Stimulated activated naive CD8-positive, alpha-beta T cell treated with anti-CD3 and anti-CD28 coated beads, Interleukin-15, amount 100 ng/mL, for 72 hours (primary cell): ENCODE measurements around the gene C2orf76.
A peak's percentile ranks its signal among the peaks of the same experiment; 100 is the strongest.

Experiments used
- ATAC-seq: fragments of 150-1000 bp; cut with Tn5 transposase; 2 replicates; pipeline ENCODE4 v1.10.0; 2021; ENCODE audit warnings: mild to moderate bottlenecking, moderate library complexity
- DNase-seq, 2 donors: peaks; one replicate each; pipeline ENCODE4 v3.0.0; 2021 to 2022
- H3K27ac Mint-ChIP-seq, 2 donors: one replicate each; pipeline ENCODE4 v1.8.0; 2022; ENCODE audit warnings: mild to moderate bottlenecking in 2 of 2, mixed read lengths in 2 of 2, moderate library complexity in 2 of 2
- H3K27me3 Mint-ChIP-seq: one replicate; pipeline ENCODE4 v1.8.0; 2022; ENCODE audit warnings: mixed read lengths
- H3K4me1 Mint-ChIP-seq: one replicate; pipeline ENCODE4 v1.8.0; 2022; ENCODE audit warnings: mild to moderate bottlenecking, mixed read lengths
- H3K4me3 Mint-ChIP-seq, 2 donors: one replicate each; pipeline ENCODE4 v1.8.0; 2022; ENCODE audit warnings: mild to moderate bottlenecking in 2 of 2, mixed read lengths in 2 of 2, moderate library complexity in 1 of 2
- H3K9me3 Mint-ChIP-seq, 2 donors: one replicate each; pipeline ENCODE4 v1.8.0; 2022; ENCODE audit warnings: mixed read lengths in 2 of 2

C2orf76 gene

DNA sequence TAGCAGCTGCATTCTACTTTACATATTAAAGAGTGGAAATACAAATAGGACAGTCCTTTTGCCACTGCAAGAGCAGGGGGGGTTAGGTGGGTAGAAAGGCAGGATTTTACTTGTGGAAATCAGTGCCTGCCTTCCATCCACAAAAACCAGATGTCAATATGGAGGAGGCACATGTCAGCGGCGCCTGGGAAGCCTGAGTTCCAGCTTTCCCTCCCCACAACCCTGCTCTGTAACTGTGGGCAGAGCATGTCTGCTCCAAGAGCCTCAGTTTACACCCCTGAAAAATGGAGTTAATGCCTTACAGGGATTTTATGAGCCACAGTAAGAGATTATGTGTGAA lies 110.1 kb downstream of the C2orf76 start:
- no peaks in the 10 kb centered on the region for H3K9me3 Mint-ChIP-seq
- no peak for ATAC-seq
- H3K27me3 Mint-ChIP-seq = no peaks in the 10 kb centered on the region
- no peak overlapping the region for H3K27ac Mint-ChIP-seq
- DNase-seq = no peak
- H3K4me1 Mint-ChIP-seq = no peaks in the 10 kb centered on the region
- no peak overlapping the region for H3K4me3 Mint-ChIP-seq

GRCh38 chr2:119255760-119256581 lies 110.7 kb downstream of the C2orf76 start:
- ATAC-seq = no peak

GRCh38 chr2:119254601-119255080 lies 112.0 kb downstream of the C2orf76 start:
- Mint-ChIP-seq H3K4me3 (no peak overlapping the region), H3K27ac (no peak overlapping the region), H3K9me3 (no peaks in the 10 kb centered on the region), H3K27me3 (no peaks in the 10 kb centered on the region), H3K4me1 (no peaks in the 10 kb centered on the region)
- no peak for ATAC-seq
- DNase-seq = no peak

More at GRCh38 chr2:119255760-119256581, 110.7 kb downstream of the C2orf76 start:
- Mint-ChIP-seq H3K4me3 (no peak overlapping the region), H3K9me3 (no peaks in the 10 kb centered on the region), H3K27ac (no peak overlapping the region), H3K4me1 (no peaks in the 10 kb centered on the region), H3K27me3 (no peaks in the 10 kb centered on the region)
- DNase-seq = no peak

GRCh38 chr2:119253760-119254600 lies 112.7 kb downstream of the C2orf76 start:
- ATAC-seq (peak; percentile 14), DNase-seq (no peak)
- Mint-ChIP-seq H3K4me1 (no peaks in the 10 kb centered on the region), H3K4me3 (no peak overlapping the region), H3K27me3 (no peaks in the 10 kb centered on the region), H3K9me3 (no peaks in the 10 kb centered on the region), H3K27ac (no peak overlapping the region)

DNA sequence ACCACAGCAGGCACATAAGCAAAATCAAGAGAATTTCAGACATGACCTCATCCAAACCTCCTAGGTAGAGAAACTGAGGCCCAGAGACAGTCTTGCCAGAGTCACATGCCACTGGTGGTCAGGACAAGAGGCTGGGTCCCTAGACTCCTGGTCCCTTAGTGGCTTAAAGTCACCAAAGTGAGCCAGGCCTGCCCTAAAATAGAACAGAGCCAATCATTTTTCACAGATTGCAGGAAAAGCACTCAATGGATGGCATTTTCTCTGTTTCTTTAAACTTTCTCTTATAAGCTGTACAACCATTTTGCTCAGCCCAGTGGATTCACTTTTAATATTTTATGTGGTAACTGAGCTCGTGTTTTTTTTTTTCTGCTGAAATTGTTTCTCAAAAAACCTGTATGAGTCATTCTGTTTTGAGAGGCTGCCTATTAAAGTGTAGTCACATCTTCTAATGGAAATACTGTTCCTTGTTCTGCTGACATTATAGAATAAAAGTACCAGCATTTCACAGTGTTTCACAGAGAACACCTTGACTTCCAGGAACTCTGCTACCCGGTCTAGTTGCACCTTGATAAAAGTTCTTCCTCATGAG lies 113.4 kb downstream of the C2orf76 start:
- ATAC-seq (no peak), DNase-seq (no peak)
- no peak overlapping the region for H3K4me3 Mint-ChIP-seq
- no peaks in the 10 kb centered on the region for H3K27me3 Mint-ChIP-seq
- no peaks in the 10 kb centered on the region for H3K4me1 Mint-ChIP-seq
- no peaks in the 10 kb centered on the region for H3K9me3 Mint-ChIP-seq
- peak overlapping the region in 1 of 2 donors; percentile 64 for H3K27ac Mint-ChIP-seq
